Activated T-cell treated with anti-CD3 and anti-CD28 coated beads, Interleukin-2, amount 50 U/mL, for 48 hours (primary cell): ENCODE measurements around the gene E2F3.
"Not testable (repeated sequence)": the region's sequence is repeated elsewhere in the genome, so short reads cannot be mapped to it uniquely, and the experiment has no call there.

ENCODE experiments used
- DNase-seq, 2 experiments: peaks; one replicate each; pipeline ENCODE4 v3.0.0-alpha.2; 2020

Gene E2F3

GRCh38 chr6:20434766-20435165, 33.1 kb downstream of the E2F3 start:
- DNase-seq, result no peak

DNA sequence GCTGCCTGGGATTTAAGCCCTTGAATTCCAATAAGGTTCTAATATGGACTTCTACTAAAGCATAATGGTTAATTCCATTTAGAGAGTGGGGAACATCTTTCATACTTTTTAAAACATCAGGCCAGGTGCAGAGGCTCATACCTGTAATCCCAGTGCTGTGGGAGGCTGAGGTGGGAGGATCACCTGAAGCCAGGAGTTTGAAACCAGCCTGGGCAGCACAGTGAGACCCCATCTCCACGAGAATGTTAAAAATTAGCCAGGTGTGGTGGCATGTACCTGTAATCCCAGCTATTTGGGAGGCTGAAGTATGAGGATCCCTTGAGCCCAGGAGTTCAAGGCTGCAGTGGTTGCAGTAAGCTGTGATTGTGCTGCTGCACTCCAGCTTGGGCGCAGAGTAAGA, 35.0 kb downstream of the E2F3 start:
- no peak for DNase-seq

- no peak for DNase-seq
Measured at GRCh38 chr6:20437639-20438038, 36.0 kb downstream of the E2F3 start.

DNA sequence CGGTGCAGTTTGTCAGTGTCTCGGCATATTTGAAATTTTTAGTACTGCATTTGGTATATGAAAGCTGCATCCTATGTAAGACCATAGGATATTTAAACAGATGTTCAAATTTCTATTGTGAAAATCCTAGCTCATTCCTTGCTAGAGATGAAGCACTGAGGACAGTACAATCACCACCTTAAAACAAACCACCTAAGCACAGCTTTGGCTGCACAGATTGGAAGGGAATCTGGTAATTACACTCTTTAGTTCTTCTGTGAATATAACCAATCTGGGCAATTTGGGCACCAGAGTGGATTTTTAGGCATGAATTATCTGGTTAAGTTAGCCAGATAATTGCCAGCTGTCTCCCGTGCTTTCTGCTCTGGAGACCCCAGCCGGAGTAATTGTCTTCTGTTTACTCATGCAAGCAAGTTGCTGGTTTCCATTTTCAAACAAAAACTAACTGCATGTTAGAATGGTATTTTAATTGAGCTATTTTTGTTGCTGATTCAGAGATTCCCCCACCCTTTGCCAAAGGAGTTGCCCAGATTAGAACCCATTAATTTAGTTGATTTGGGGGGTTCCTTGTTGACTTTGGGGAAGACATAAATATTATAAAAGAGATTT, 36.9 kb downstream of the E2F3 start:
- DNase-seq, result no peak

GRCh38 chr6:20439558-20439957, 37.9 kb downstream of the E2F3 start:
- DNase-seq, result no peak

GRCh38 chr6:20440296-20440695, 38.6 kb downstream of the E2F3 start:
- DNase-seq, result no peak

GRCh38 chr6:20441236-20441635, 39.6 kb downstream of the E2F3 start:
- DNase-seq, result no peak

DNA sequence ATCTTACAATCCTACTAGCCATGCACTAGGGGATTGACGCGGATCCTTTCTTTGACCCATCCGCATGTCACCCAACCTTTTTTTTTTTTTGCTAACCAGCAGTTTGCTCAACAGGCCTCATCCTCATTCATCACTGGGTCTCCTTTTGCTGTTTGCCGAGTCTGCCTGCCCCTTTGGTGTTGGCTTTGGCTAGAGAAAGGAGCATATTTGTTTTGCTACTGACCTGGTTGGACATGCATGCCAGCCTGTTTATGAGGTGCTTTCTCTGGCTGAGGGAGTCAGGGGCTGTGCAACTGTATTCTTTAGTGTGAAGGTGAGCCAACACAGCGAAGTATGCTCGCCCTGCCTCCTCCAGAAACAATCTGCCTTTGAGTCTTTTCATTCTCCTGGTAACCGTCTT, 40.2 kb downstream of the E2F3 start:
- no peak for DNase-seq

- DNase-seq, result no peak
Measured at GRCh38 chr6:20444786-20445271, 43.1 kb downstream of the E2F3 start.

GRCh38 chr6:20447157-20447556, 45.5 kb downstream of the E2F3 start:
- no peak for DNase-seq

DNA sequence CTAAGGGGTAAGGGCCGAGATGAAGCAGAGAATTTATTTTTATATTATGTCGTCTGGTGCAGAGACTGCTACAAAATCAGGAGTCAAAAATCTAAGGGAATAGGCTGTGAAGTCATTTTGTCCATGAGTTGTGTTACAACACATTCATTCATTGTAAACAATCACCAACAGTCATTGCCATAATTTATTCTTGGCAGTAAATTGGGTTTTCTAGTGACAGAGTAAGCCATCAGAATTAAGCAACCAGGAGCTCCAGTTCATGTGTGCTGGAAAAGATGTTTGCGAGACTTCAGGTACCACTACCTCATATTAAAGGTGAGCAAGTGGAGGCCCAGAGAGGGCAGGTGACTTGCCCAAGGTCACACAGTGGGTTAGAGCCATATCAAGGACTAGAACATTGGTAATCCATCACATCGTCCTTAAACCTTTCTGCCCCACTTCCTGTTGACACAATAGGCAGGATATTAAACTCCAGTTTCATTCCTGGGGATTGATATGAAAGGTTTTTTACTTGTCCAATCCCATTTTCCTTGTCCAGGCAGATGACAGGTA, 46.0 kb downstream of the E2F3 start:
- DNase-seq, result no peak

DNA sequence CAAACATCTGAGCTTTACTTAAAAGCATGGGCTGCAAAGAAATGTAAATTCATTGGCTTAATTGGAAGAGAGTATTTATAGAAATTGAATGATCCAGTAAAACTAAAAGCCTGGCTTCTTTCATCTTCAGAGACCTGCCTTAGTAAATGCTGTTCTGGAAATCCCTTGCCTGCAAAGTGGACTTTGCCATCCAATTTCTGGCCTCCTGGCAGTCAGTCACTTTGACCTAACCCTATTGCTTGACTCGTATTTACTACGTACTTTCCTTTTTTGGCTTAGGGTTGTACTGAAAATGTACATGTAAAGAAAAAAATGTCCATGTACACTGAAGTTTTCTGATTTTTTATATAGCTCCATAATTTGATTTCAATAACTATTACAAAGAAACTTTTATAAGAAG, 47.1 kb downstream of the E2F3 start:
- DNase-seq, result no peak

DNA sequence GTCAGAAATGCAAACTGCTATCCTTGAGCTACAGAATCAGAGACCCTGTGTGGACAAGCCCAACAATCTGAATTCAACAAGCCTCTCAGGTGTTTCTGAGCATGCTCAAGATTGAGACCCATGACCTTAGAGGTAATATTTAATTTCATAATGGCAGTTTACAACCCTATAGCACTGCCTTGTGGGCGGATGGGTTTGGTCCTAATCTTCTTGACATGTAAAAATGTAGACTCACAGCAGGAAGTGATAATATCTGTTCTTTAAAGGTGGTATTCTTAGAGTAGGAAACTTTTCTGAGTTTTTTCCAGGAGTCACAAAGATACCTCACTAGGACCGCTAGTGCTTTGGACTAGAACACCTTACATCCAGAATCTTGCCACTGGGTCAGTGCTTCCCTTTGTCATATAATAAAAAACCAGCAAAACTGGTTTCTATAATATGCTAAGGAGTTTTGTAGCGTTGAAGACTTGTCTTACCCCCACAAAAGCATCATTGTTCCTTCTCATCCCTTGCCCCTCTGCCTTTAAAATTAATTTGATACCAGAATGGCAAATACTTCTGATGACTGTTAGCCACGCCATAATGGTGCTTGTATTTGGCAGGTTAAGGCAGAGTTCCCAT, 52.6 kb downstream of the E2F3 start:
- no peak for DNase-seq

DNA sequence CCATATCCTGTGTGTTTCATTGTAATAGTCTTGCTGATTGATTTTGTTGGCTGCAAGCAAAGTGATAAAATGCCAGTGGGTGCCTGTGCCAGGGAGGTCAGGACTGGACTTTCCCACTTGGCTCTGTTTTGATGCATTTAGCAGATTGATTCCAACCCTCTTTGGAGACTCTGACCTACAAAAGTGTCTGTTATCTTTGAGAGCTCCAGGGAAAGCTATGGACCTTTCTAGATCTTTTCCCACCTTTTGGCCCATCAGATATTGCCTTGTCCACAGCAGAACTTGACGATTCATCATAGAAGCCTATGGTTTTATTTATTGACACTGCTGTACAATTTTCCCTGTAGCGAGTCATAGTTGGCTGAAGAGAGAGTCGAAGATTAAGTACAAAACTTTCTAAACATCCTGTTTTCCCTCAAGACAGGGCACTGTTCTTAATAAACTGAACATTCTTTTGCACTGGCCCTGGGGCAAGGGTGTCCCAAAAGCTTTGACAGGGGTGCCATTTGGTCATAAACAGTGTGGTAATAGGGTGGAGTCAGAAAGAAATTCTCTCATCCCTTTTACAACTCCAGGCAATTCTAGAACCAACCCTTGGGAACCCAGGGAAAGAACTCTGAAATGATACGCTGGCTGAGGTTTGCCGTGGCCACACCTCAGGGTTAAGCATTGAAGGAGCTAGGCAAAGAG, 53.7 kb downstream of the E2F3 start:
- DNase-seq, result no peak

DNA sequence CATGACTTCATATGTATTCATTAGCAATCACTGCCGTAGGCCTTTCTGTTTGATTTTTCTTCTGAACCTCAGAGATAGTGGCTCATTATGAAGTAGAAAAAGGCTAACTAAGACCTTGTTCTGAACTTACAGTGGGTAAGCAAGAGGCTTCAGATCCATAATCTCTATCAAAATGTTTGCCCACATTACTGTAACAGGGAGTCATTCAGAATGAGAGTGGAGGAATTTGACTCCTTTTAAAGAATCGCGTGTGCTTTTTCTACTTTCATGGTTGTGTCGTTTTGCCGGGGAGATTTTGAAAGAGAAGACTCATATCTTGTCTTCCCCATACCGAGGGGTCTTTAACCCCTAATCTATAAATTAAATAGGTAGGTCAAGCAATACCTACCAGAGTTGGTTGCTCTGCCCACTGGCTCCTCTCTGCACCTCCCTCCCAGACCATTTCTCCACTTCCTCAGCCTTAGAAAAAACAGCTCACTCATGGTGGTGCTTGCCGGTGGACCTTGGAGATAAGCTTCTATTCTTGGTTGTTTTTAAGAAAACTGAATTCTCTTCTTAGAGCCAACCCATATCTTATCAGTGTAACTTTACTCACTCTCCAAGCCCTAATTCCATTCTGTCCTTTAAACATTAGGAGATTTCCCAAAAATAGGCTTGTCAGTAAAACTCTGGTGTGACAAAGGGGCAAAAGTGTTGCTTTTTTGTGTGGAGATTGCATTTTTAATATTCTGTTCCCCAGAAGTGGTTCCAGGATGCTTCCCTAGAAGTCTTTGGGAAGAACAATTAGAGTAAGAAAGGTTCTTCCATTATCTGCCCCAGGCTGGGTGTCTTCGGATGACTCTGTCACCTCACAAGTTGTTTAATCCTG, 56.6 kb downstream of the E2F3 start:
- DNase-seq, result no peak

DNA sequence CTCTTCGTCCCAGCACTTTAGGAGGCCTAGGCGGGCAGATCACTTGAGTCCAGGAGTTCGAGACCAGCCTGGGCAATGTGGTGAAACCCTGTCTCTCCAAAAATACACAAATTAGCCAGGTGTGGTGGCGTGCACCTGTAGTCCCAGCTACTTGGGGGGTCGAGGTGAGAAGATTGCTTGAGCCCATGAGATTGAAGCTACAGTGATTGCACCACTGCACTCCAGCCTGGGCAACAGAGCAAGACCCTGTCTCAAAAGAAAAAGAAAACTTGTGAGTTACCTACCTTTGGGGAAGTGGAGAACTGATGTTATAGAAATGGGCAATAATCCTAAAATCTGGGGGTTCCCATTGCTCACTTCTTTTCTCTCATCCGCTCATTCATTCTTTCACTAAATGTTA, 58.0 kb downstream of the E2F3 start:
- no peak for DNase-seq

- no peak for DNase-seq
Measured at GRCh38 chr6:20461576-20461975, 59.9 kb downstream of the E2F3 start.

GRCh38 chr6:20463396-20463795, 61.7 kb downstream of the E2F3 start:
- DNase-seq, result no peak

GRCh38 chr6:20464041-20464440, 62.4 kb downstream of the E2F3 start:
- no peak for DNase-seq

GRCh38 chr6:20464847-20465246, 63.2 kb downstream of the E2F3 start:
- DNase-seq, result no peak

DNA sequence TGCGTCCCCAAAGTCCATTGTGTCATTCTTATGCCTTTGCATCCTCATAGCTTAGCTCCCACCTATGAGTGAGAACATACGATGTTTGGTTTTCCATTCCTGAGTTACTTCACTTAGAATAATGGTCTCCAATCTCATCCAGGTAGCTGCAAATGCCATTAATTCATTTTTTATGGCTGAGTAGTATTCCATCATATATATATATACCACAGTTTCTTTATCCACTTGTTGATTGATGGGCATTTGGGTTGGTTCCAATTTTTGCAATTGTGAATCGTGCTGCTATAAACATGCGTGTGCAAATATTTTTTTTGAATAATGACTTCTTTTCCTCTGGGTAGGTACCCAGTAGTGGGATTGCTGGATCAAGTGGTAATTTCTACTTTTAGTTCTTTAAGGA, 63.9 kb downstream of the E2F3 start:
- DNase-seq, result not testable (repeated sequence)

DNA sequence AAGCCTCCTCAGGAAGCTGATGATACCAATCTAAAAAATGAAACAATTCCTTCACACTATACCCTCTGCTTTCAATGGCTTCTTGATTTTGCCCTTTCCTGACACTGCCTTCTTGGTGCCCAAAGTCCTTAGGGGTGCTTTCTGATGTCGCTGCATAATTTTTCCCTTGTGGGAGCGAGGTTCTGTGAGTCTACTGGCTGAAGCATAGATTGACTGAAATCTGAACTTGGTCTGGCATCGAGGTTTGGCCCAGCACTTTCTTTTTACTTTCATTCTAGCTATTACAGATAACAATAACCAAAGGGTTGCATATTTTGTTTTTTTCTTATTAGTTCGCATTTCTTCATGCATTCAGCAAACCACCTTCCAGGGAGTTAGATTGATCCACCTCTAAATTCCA, 65.8 kb downstream of the E2F3 start:
- DNase-seq, result no peak

- no peak for DNase-seq
Measured at GRCh38 chr6:20468209-20468608, 66.5 kb downstream of the E2F3 start.
